ENCODE results near the gene UBL7. TPM values are rescaled to one million over a fixed set of nuclear protein-coding genes. Genes with fewer than 3 reads are reported as not detected.
"Not testable (repeated sequence)": the region's sequence is repeated elsewhere in the genome, so short reads cannot be mapped to it uniquely, and the experiment has no call there.

Gene UBL7
- total and polyA plus RNA-seq, 8 donors = 32.7 to 68.3 (median 60.1) TPM

DNA sequence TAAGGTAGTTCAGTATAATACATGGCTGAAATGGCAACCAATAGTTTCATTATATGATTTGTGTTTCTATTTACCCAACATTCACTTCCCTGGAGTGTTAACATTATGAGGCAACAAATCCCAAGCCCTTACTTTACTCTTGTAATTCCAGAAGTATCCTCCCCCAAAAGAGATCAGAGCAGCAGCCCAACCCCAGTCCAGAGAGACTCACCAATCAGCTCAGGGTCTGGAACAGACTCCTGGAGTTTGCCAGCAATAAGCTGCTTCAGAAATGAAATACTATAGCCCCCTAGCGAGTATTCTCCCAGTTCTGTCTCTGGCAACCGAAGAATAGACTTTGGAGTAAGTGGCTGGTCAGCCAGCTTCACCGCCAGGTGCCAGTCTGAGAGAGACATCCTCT, 2.5 kb downstream of the UBL7 start:
- intact Hi-C loops (cut with DNase I) = no loop called here
- Histone ChIP-seq H3K9me3 (no peaks in the 10 kb centered on the region), H3K36me3 (peaks cover 0 to 37% of the 10 kb centered on the region in 2 donors), H3K27ac (no peak overlapping the region), H3K4me1 (peaks cover 8 to 23% of the 10 kb centered on the region in 2 donors), H3K4me3 (no peak overlapping the region), H3K27me3 (no peaks in the 10 kb centered on the region)
- ATAC-seq (no peak), DNase-seq (no peak)
- TF ChIP-seq, protein P1, sequence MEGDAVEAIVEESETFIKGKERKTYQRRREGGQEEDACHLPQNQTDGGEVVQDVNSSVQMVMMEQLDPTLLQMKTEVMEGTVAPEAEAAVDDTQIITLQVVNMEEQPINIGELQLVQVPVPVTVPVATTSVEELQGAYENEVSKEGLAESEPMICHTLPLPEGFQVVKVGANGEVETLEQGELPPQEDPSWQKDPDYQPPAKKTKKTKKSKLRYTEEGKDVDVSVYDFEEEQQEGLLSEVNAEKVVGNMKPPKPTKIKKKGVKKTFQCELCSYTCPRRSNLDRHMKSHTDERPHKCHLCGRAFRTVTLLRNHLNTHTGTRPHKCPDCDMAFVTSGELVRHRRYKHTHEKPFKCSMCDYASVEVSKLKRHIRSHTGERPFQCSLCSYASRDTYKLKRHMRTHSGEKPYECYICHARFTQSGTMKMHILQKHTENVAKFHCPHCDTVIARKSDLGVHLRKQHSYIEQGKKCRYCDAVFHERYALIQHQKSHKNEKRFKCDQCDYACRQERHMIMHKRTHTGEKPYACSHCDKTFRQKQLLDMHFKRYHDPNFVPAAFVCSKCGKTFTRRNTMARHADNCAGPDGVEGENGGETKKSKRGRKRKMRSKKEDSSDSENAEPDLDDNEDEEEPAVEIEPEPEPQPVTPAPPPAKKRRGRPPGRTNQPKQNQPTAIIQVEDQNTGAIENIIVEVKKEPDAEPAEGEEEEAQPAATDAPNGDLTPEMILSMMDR (IDR thresholded peaks at IDR 0.05) = no peak

DNA sequence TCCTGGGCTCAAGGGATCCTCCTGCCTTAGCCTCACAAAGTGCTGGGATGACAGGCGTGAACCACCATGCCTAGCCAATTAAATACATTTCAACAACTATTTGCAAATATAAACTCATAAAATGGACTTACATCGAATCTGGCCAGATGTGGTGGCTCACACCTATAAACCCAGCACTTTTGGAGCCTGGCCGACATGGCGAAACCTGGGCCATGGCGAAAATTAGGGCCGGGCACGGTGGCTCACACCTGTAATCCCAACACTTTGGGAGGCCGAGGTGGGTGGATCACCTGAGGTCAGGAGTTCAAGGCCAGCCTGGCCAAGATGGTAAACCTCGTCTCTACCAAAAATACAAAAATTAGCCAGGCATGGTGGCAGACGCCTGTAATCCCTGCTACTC, 3.9 kb downstream of the UBL7 start:
- H3K9me3 ChIP-seq = not testable (repeated sequence)

DNA sequence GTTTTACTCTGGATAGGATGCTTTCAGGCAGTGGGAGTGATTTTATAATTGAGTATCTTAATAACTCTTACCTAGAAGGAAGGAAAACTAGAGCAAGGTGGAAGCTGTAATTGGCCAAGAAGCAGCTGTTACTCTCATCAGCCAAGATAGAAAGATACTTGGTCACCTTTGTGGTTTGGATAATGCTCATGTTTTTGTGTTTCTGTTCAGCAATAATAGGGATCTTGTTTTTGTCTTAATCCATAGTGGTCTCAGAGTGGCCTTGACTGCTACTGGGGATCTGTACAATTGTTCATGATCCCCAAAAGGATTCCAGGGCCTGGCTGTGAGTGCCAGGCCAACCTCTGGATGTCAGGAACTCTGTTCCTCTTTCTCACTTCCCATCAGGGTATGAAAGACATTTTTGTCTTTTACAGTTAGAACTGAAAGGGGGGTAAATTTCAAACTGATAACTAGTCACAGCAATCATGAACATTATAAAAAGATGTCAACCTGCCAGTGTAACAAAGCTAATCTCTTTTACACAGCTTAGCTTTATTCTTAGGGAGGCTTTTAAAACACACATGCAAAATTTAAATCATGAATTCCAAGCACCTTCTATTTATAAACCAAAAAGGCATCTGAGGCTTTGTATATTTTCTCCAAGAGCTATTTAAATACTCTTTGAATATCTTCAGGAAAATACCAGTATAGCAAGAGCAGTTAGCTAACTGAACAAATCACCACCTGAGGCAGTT, 6.0 kb downstream of the UBL7 start:
- Histone ChIP-seq H3K9me3 (no peaks in the 10 kb centered on the region), H3K27ac (no peak overlapping the region), H3K36me3 (peaks cover 0 to 73% of the 10 kb centered on the region in 2 donors), H3K27me3 (no peaks in the 10 kb centered on the region), H3K4me3 (no peak overlapping the region), H3K4me1 (peaks cover 0 to 4% of the 10 kb centered on the region in 2 donors)
- TF ChIP-seq, protein P1 (IDR thresholded peaks at IDR 0.05) = no peak
- ATAC-seq (no peak), DNase-seq (no peak)
- intact Hi-C loops (cut with DNase I) = no loop called here

More for the DNA sequence above, 3.9 kb downstream of the UBL7 start:
- H3K4me3 ChIP-seq; DNase-seq; ATAC-seq; intact Hi-C loops (cut with DNase I); H3K27ac ChIP-seq; H3K27me3 ChIP-seq: not testable (repeated sequence)
- peaks cover 0 to 52% of the 10 kb centered on the region in 2 donors for H3K36me3 ChIP-seq
- peaks cover 3 to 18% of the 10 kb centered on the region in 2 donors for H3K4me1 ChIP-seq

DNA sequence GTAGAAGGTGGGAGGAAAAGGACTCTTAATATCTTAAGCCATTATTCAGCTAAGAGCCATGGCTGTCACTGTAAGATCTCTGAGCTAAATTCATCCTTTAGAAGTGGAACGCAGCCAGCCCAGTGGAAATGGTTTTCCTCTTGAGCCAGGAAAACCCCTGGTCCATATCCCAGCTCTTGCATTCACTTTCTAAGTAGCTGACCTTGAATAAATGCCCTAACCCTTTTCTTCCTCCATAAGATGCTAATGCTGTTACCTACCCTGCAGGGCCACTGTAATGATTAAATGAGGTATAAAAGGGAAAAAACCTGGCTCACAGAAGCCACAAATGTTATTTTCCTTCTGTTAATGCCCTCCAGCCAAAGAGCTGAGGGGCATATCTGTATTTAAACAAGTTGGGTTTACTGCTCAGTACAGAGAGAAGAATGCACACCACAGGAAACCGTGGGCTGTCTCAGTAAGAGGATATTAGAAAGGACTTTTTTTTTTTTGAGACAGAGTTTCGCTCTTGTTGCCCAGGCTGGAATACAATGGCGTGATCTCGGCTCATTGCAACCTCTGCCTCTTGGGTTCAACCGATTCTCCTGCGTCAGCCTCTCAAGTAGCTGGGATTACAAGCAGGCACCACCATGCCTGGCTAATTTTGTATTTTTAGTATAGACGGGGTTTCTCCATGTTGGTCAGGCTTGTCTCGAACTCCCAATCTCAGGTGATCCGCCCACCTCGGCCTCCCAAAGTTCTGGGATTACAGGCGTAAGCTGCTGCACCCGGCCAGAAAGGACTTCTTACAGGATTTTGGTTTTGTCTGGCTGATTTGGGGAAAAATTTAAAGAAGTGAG, 6.8 kb downstream of the UBL7 start:
- intact Hi-C loops (cut with DNase I) = no loop called here
- Histone ChIP-seq H3K27ac (no peak overlapping the region), H3K36me3 (peaks cover 0 to 81% of the 10 kb centered on the region in 2 donors), H3K27me3 (no peaks in the 10 kb centered on the region), H3K4me1 (no peaks in the 10 kb centered on the region), H3K4me3 (no peak overlapping the region), H3K9me3 (no peaks in the 10 kb centered on the region)
- TF ChIP-seq, protein P1 (IDR thresholded peaks at IDR 0.05) = no peak
- DNase-seq (no peak), ATAC-seq (no peak)

DNA sequence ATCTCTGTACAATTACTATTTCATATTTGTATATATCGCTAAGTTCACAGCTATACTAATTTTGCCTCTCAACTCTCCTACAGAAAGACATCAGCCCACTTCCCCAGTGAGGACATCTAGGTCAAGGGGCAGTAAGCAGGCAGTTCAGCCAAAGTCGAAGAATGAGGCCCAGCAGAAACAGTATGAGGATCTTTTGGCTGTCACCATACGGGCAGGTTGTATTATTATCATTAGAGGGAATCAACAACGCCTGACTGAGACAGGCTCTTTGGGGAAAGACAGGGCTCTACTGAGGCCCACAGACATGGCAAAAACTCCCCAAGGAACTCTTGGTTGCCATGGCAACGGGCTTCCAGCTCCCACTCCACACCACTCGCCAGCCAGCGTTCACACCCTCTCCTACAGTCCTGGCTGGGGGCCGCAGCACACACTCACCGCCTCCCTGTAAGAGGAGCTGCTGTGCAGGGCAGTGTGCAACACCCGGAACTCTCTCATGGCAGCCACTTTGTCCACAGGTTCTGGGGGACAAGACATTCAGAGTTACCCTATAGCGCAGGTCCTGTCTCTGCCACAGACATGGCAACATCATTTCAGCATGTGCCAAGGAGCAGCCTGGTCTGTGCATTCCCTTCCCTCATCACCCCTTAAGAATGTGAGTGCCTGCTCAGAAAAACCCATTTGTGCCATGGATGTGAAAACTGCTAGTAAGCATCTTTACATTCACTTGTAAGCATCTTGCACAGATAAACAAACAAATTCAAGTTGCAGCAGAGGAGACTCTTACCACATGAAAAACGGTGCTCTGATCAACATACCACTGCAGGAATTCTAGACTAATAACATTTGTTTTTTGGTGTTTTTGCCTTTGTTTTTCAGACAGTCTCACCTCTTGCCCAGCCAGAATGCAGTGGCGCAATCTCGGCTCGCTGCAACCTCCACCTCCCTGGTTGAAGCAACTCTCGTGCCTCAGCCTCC, 8.8 kb downstream of the UBL7 start:
- Histone ChIP-seq H3K36me3 (peaks cover 0 to 98% of the 10 kb centered on the region in 2 donors), H3K9me3 (no peaks in the 10 kb centered on the region), H3K27me3 (no peaks in the 10 kb centered on the region), H3K4me1 (no peaks in the 10 kb centered on the region), H3K4me3 (no peak overlapping the region), H3K27ac (no peak overlapping the region)
- intact Hi-C loops (cut with DNase I) = no loop called here
- ATAC-seq = no peak
- DNase-seq = no peak
- TF ChIP-seq, protein P1 (IDR thresholded peaks at IDR 0.05) = no peak
